Measurements from ENCODE around the gene DLG2.

Gene DLG2

DNA sequence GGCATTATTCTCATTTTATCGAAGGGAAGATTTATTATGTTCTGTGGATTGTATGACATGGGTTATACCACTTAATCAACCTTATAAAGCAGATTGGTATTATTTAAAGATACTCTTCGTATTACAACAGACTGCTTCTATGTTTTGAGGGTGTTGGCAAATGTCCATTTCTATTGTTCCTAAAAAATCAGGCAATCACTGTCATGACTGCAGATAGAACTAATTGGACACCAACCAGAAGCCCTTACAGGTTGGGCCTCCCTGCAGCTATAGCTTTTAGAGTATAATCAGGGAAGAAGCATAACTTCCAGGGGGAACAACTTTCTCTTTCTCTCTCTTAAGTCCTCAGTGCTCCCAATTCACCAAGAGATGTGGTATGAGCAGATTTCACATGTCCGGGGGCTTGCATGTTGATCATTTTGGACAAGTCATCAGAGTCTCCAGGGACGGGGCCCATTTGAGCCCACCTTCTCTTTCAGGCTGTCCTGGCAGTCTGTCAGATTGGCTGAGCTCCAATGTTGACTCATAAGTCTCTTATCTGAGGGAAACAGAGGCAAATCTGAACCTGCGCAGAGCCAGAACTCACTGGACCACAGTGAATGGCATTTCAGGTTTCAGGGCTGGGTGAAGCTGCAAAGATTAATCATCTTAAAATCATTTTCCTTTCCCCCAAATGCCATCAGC is 2077.0 kb downstream of the DLG2 start:
- no peaks in the 10 kb centered on the region for H3K27me3 ChIP-seq (ENCODE audit: control insufficient read depth, low read length)
- no peak for TF ChIP-seq EZH2phosphoT487 (IDR thresholded peaks at IDR 0.05; ENCODE audit: borderline replicate concordance, low read length)
- TF ChIP-seq, protein P1, sequence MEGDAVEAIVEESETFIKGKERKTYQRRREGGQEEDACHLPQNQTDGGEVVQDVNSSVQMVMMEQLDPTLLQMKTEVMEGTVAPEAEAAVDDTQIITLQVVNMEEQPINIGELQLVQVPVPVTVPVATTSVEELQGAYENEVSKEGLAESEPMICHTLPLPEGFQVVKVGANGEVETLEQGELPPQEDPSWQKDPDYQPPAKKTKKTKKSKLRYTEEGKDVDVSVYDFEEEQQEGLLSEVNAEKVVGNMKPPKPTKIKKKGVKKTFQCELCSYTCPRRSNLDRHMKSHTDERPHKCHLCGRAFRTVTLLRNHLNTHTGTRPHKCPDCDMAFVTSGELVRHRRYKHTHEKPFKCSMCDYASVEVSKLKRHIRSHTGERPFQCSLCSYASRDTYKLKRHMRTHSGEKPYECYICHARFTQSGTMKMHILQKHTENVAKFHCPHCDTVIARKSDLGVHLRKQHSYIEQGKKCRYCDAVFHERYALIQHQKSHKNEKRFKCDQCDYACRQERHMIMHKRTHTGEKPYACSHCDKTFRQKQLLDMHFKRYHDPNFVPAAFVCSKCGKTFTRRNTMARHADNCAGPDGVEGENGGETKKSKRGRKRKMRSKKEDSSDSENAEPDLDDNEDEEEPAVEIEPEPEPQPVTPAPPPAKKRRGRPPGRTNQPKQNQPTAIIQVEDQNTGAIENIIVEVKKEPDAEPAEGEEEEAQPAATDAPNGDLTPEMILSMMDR (IDR thresholded peaks at IDR 0.05; ENCODE audit: low read depth, low read length, poor library complexity, severe bottlenecking): no peak
- no peaks in the 10 kb centered on the region for H3K9me2 ChIP-seq (replicated peaks; ENCODE audit: control insufficient read depth, low read length)
- H3K4me2 ChIP-seq (ENCODE audit: low read length): no peak overlapping the region
- no peaks in the 10 kb centered on the region for H4K20me1 ChIP-seq (ENCODE audit: control insufficient read depth, insufficient read depth, low read depth, low read length)
- H3K27ac ChIP-seq (ENCODE audit: low read depth, low read length): no peak overlapping the region
- no peak overlapping the region for H3K4me3 ChIP-seq (ENCODE audit: low read length)
- H3K79me2 ChIP-seq (ENCODE audit: control insufficient read depth, low read length): no peaks in the 10 kb centered on the region
- no peaks in the 10 kb centered on the region for H3K36me3 ChIP-seq (ENCODE audit: control insufficient read depth, low read length)
- H3K4me1 ChIP-seq (ENCODE audit: control insufficient read depth, low read length): no peaks in the 10 kb centered on the region
- H3K9me3 ChIP-seq (ENCODE audit: control insufficient read depth, insufficient read depth, low read length): no peaks in the 10 kb centered on the region
- H3F3A ChIP-seq (ENCODE audit: control insufficient read depth, insufficient read depth): no peaks in the 10 kb centered on the region

DNA sequence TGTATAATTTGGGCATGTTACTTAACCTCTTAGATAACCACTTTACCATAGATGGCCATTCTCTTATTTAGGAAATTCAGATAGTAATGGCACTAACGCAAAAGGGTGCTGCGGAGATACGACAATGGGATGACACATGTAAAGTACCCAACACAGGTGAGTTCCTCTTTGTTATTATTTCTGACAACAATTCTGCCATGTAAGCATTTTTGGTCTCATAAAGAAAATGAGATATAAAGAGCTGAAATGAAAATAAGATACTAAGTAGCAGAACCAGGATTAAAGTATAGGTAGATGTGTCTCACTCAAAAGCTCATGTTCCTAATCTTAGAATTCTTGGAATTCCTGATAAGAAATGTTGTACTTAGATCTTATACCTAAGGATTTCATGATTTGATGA is 2080.8 kb downstream of the DLG2 start:
- no peak overlapping the region for H3K27ac ChIP-seq (ENCODE audit: low read depth, low read length)
- no peaks in the 10 kb centered on the region for H3K79me2 ChIP-seq (ENCODE audit: control insufficient read depth, low read length)
- no peaks in the 10 kb centered on the region for H3K9me2 ChIP-seq (replicated peaks; ENCODE audit: control insufficient read depth, low read length)
- H3K9me3 ChIP-seq (ENCODE audit: control insufficient read depth, insufficient read depth, low read length): no peaks in the 10 kb centered on the region
- H3K4me3 ChIP-seq (ENCODE audit: low read length): no peak overlapping the region
- H4K20me1 ChIP-seq (ENCODE audit: control insufficient read depth, insufficient read depth, low read depth, low read length): no peaks in the 10 kb centered on the region
- no peaks in the 10 kb centered on the region for H3F3A ChIP-seq (ENCODE audit: control insufficient read depth, insufficient read depth)
- TF ChIP-seq, protein P1 (IDR thresholded peaks at IDR 0.05; ENCODE audit: low read depth, low read length, poor library complexity, severe bottlenecking): no peak
- no peak for TF ChIP-seq EZH2phosphoT487 (IDR thresholded peaks at IDR 0.05; ENCODE audit: borderline replicate concordance, low read length)
- H3K27me3 ChIP-seq (ENCODE audit: control insufficient read depth, low read length): no peaks in the 10 kb centered on the region
- H3K36me3 ChIP-seq (ENCODE audit: control insufficient read depth, low read length): no peaks in the 10 kb centered on the region
- no peak overlapping the region for H3K4me2 ChIP-seq (ENCODE audit: low read length)
- no peaks in the 10 kb centered on the region for H3K4me1 ChIP-seq (ENCODE audit: control insufficient read depth, low read length)

DNA sequence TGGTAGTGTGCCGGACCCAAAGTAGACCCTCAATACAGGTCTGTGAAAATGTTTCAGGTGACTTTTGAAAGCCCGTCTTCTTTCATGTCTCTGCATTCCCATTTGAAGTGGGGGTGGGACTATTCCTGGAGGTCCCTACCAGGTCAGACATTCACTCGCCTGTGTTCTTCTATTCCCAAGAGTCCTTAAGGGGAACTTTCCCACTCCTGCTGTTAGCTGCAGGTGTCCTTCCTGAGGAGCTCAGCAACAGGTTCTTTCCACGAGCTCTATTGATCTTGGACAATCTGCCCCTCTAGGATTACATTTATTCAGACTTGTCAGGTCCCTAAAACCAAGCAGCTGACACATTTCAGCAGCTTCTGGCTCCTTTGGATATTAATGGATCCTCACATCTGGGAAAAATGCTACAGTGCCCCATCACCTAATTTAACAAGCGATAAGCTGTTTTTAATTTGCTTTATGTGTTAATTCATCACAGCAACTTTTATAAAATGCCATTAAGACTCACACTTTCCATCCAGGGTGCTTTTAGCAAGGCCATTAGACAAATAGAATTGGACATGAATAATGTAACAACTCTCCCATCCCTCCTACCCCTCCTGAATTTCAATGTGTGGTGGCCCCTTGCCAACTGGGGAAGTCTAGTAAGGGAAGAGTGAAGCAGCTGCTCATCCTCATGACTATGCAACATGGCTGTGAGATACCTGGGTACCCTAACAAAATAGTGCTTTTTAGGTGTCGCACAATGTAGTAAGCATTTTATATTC is 2081.5 kb downstream of the DLG2 start:
- Histone ChIP-seq H3K36me3 (ENCODE audit: control insufficient read depth, low read length) (no peaks in the 10 kb centered on the region), H3K27ac (ENCODE audit: low read depth, low read length) (no peak overlapping the region), H3K4me3 (ENCODE audit: low read length) (no peak overlapping the region), H3F3A (ENCODE audit: control insufficient read depth, insufficient read depth) (no peaks in the 10 kb centered on the region), H3K4me1 (ENCODE audit: control insufficient read depth, low read length) (no peaks in the 10 kb centered on the region), H3K79me2 (ENCODE audit: control insufficient read depth, low read length) (no peaks in the 10 kb centered on the region), H3K9me3 (ENCODE audit: control insufficient read depth, insufficient read depth, low read length) (no peaks in the 10 kb centered on the region), H4K20me1 (ENCODE audit: control insufficient read depth, insufficient read depth, low read depth, low read length) (no peaks in the 10 kb centered on the region), H3K4me2 (ENCODE audit: low read length) (no peak overlapping the region), H3K9me2 (replicated peaks; ENCODE audit: control insufficient read depth, low read length) (no peaks in the 10 kb centered on the region), H3K27me3 (ENCODE audit: control insufficient read depth, low read length) (no peaks in the 10 kb centered on the region)
- TF ChIP-seq, protein P1 (IDR thresholded peaks at IDR 0.05; ENCODE audit: low read depth, low read length, poor library complexity, severe bottlenecking): no peak
- TF ChIP-seq EZH2phosphoT487 (IDR thresholded peaks at IDR 0.05; ENCODE audit: borderline replicate concordance, low read length): no peak

All from DOHH2 (cell line).